ENCODE data around the gene IQCC.

DNA sequence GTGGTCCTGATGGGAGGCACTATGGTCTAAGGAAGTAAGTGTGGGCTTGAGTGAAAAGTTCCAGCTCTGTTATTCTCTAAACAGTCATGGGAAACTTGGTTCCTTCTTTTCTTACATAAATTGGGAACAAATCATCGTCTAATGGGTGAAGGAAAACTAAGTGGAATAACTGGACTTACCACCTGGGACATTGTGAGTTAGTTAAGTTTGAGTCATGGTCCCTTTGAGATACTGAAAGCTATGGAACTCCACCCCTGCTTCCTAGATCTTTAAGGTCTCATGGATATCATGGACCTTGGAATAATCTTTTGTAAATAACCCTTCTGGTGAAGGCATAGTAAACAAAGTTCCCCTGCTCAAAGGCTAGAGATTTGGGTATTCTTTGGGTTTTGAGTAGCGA, 42.1 kb upstream of the IQCC start:
- TF ChIP-seq POLR2A (IDR thresholded peaks at IDR 0.05; ENCODE audit: low read length): no peak
- TF ChIP-seq GATA1 (IDR thresholded peaks at IDR 0.05; ENCODE audit: low read depth, low read length): no peak

Measured in erythroblast (primary cell).